ENCODE data around the gene TXLNB. TPM values are rescaled to one million over a fixed set of nuclear protein-coding genes. Genes with fewer than 3 reads are reported as not detected.

The TXLNB gene
- total and polyA plus RNA-seq, 2 of the 13 experiments (the other 11 are each of a cell fraction or from before 2014, with no cell fraction given), result not detected

GRCh38 chr6:139330306-139330705 is 38.5 kb upstream of the TXLNB start:
- intact Hi-C loops (cut with micrococcal nuclease; ENCODE audit: unreplicated experiment), result no loop called here
- BruUV-seq (replicated peaks), result no TSS peak
- no peak overlapping the region for H2AFZ ChIP-seq (ENCODE audit: low read length)

More at GRCh38 chr6:139330306-139330705, 38.5 kb upstream of the TXLNB start:
- no peaks in the 10 kb centered on the region for H3K27me3 ChIP-seq (ENCODE audit: control insufficient read depth in 1 of 2, insufficient read depth in 2 of 2, low read length in 2 of 2)
- no peaks in the 10 kb centered on the region for H3K36me3 ChIP-seq (replicated peaks in 1 of 2; ENCODE audit: control insufficient read depth in 1 of 2, insufficient read depth in 2 of 2, low read length in 2 of 2)
- H3K4me1 ChIP-seq (ENCODE audit: insufficient read depth, low read length), result no peaks in the 10 kb centered on the region
- H3K9ac ChIP-seq (ENCODE audit: insufficient read depth, low read depth, low read length), result no peak overlapping the region
- H3K27ac ChIP-seq (ENCODE audit: extremely low read length, insufficient read depth, low read length), result no peak overlapping the region
- CTCF ChIA-PET (ENCODE audit: low intra/inter-chr PET ratio, low total read pairs), result no interaction called here
- H3K4me2 ChIP-seq (ENCODE audit: low read depth, low read length), result no peak overlapping the region
- TF ChIP-seq ISX (CRISPR knock-in tag; conservative IDR thresholded peaks at IDR 0.05), result no peak
- TF ChIP-seq GMEB1 (CRISPR knock-in tag; IDR thresholded peaks at IDR 0.05; ENCODE audit: borderline replicate concordance), result no peak
- TF ChIP-seq YEATS4 (CRISPR knock-in tag; IDR thresholded peaks at IDR 0.05; ENCODE audit: borderline replicate concordance), result no peak
- no peak for TF ChIP-seq ZNF513 (CRISPR knock-in tag; conservative IDR thresholded peaks at IDR 0.05)
- no peak for TF ChIP-seq IKZF4 (CRISPR knock-in tag; IDR thresholded peaks at IDR 0.05; ENCODE audit: borderline replicate concordance, low read depth, not compliant biosample characterization)
- no peak for TF ChIP-seq BATF2 (CRISPR knock-in tag; IDR thresholded peaks at IDR 0.05)
- no peak for TF ChIP-seq THAP7 (CRISPR knock-in tag; IDR thresholded peaks at IDR 0.05)
- TF ChIP-seq ZXDC (CRISPR knock-in tag; IDR thresholded peaks at IDR 0.05), result no peak
- TF ChIP-seq ZNF710 (CRISPR knock-in tag; IDR thresholded peaks at IDR 0.05; ENCODE audit: borderline replicate concordance), result no peak
- no peak for TF ChIP-seq ZNF337 (CRISPR knock-in tag; IDR thresholded peaks at IDR 0.05; ENCODE audit: borderline replicate concordance, low read depth)
- FAIRE-seq (no peak), DNase-seq (ENCODE audit: low spot score) (no peak), ATAC-seq (no peak)
- no peak overlapping the region for H3K4me3 ChIP-seq (replicated peaks in 1 of 3; ENCODE audit: insufficient read depth in 1 of 3, low read depth in 2 of 3, low read length in 3 of 3)
- in situ Hi-C loops (cut with HindIII; ENCODE audit: extremely low pct_ligation_motif_present, low pct_unique_long_range_greater_than_20kb), result no loop called here
- H4K20me1 ChIP-seq (ENCODE audit: insufficient read depth, low read length), result no peaks in the 10 kb centered on the region
- no peaks in the 10 kb centered on the region for H3K9me3 ChIP-seq (ENCODE audit: low read length)
- WGBS (ENCODE audit: low lambda C conversion rate), result 34% methylated on average over 5 of the region's 5 CpGs
- POLR2A ChIA-PET, result no interaction called here
- H3K79me2 ChIP-seq (ENCODE audit: insufficient read depth, low read length), result no peaks in the 10 kb centered on the region

All from HepG2 (cell line).